UCSD-AML1 (cell line): ENCODE data around the gene DELE1.

Experiments used
- DNase-seq: peaks from one replicate; lab custom pipeline; 2025; ENCODE audit not compliant: unreplicated experiment; lab: John Stamatoyannopoulos, UW

DELE1 gene

GRCh38 chr5:141989720-141990119 is 66.0 kb downstream of the DELE1 start:
- DNase-seq = no peak
